SK-N-SH treated with all-trans-retinoic acid at 6 μM for 48 hours (cell line): Measurements from ENCODE around the gene TTC39B.
A peak's percentile ranks its signal among the peaks of the same experiment; 100 is the strongest.

Experiments used
- CSRNP3 ChIP-seq: fragments of 250-450 bp; sonication (Bioruptor Pico); IDR thresholded peaks from 2 replicates; pipeline ENCODE4 v1.5.1; 2021; ENCODE audit warnings: mild to moderate bottlenecking, moderate library complexity
- GLIS3 ChIP-seq: fragments of 250-450 bp; sonication (Bioruptor Pico); IDR thresholded peaks from 2 replicates; pipeline ENCODE4 v1.5.0; 2020; ENCODE audit warnings: mild to moderate bottlenecking, moderate library complexity
- ISL1 ChIP-seq: fragments of 250-450 bp; sonication (Bioruptor Pico); IDR thresholded peaks from 2 replicates; pipeline ENCODE4 v2.1.2; 2022; ENCODE audit warnings: mild to moderate bottlenecking, moderate library complexity
- OSR1 ChIP-seq: fragments of 250-450 bp; sonication (Bioruptor Pico); IDR thresholded peaks from 2 replicates; pipeline ENCODE4 v1.8.0; 2022; ENCODE audit warnings: moderate library complexity, mild to moderate bottlenecking, inconsistent platforms
- PATZ1 ChIP-seq: fragments of 250-450 bp; sonication (Bioruptor Pico); IDR thresholded peaks from 2 replicates; pipeline ENCODE4 v1.8.0; 2020; ENCODE audit warnings: mild to moderate bottlenecking, moderate library complexity, borderline replicate concordance
- RARB ChIP-seq: fragments of 250-450 bp; sonication (Bioruptor Pico); IDR thresholded peaks from 2 replicates; pipeline ENCODE4 v1.8.0; 2021; ENCODE audit warnings: mild to moderate bottlenecking, moderate library complexity
- SNAI2 ChIP-seq: fragments of 250-450 bp; sonication (Bioruptor Pico); IDR thresholded peaks from 2 replicates; pipeline ENCODE4 v1.5.0; 2020; ENCODE audit warnings: mild to moderate bottlenecking, moderate library complexity
- ZC3H10 ChIP-seq: fragments of 250-450 bp; sonication (Bioruptor Pico); IDR thresholded peaks from 2 replicates; pipeline ENCODE4 v1.5.1; 2021; ENCODE audit warnings: mild to moderate bottlenecking, moderate library complexity
- ZFP3 ChIP-seq: fragments of 250-450 bp; sonication (Bioruptor Pico); IDR thresholded peaks from 2 replicates; pipeline ENCODE4 v1.5.0; 2020; ENCODE audit warnings: mild to moderate bottlenecking, moderate library complexity
- ZNF8 ChIP-seq: fragments of 450-650 bp; formaldehyde crosslinking; IDR thresholded peaks from 2 replicates; pipeline ENCODE4 v1.5.0; 2020; ENCODE audit warnings: mild to moderate bottlenecking, moderate library complexity
- TF ChIP-seq, protein P1 (sequence below): fragments of 250-450 bp; sonication (Bioruptor Pico); IDR thresholded peaks from 2 replicates; pipeline ENCODE4 v1.5.1; 2020; ENCODE audit warnings: low read depth, mild to moderate bottlenecking, moderate library complexity
- TF ChIP-seq, protein P2 (sequence below): fragments of 250-450 bp; sonication (Bioruptor Pico); IDR thresholded peaks from 2 replicates; pipeline ENCODE4 v1.8.0; 2021; ENCODE audit warnings: low read depth, mild to moderate bottlenecking, moderate library complexity, borderline replicate concordance

- TF ChIP-seq GLIS3 (CRISPR knock-in tag): no peak
- TF ChIP-seq ZNF8 (CRISPR knock-in tag): no peak
- no peak for TF ChIP-seq ZFP3
- TF ChIP-seq PATZ1 (CRISPR knock-in tag): no peak
- no peak for TF ChIP-seq RARB (CRISPR knock-in tag)
- TF ChIP-seq ZC3H10 (CRISPR knock-in tag): no peak
- TF ChIP-seq, protein P1, sequence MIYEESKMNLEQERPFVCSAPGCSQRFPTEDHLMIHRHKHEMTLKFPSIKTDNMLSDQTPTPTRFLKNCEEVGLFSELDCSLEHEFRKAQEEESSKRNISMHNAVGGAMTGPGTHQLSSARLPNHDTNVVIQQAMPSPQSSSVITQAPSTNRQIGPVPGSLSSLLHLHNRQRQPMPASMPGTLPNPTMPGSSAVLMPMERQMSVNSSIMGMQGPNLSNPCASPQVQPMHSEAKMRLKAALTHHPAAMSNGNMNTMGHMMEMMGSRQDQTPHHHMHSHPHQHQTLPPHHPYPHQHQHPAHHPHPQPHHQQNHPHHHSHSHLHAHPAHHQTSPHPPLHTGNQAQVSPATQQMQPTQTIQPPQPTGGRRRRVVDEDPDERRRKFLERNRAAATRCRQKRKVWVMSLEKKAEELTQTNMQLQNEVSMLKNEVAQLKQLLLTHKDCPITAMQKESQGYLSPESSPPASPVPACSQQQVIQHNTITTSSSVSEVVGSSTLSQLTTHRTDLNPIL: no peak
- no peak for TF ChIP-seq CSRNP3
- peak; percentile 24 for TF ChIP-seq ISL1 (CRISPR knock-in tag)
- TF ChIP-seq, protein P2, sequence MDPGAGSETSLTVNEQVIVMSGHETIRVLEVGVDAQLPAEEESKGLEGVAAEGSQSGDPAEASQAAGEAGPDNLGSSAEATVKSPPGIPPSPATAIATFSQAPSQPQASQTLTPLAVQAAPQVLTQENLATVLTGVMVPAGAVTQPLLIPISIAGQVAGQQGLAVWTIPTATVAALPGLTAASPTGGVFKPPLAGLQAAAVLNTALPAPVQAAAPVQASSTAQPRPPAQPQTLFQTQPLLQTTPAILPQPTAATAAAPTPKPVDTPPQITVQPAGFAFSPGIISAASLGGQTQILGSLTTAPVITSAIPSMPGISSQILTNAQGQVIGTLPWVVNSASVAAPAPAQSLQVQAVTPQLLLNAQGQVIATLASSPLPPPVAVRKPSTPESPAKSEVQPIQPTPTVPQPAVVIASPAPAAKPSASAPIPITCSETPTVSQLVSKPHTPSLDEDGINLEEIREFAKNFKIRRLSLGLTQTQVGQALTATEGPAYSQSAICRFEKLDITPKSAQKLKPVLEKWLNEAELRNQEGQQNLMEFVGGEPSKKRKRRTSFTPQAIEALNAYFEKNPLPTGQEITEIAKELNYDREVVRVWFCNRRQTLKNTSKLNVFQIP (CRISPR knock-in tag): no peak
- TF ChIP-seq OSR1 (CRISPR knock-in tag): no peak
- TF ChIP-seq SNAI2 (CRISPR knock-in tag): no peak
These were observed 149.6 kb downstream of the TTC39B start for GRCh38 chr9:15157381-15157780.
